ENCODE results near the gene CD1C.
"Not testable (repeated sequence)": the region's sequence is repeated elsewhere in the genome, so short reads cannot be mapped to it uniquely, and the experiment has no call there.

DNA sequence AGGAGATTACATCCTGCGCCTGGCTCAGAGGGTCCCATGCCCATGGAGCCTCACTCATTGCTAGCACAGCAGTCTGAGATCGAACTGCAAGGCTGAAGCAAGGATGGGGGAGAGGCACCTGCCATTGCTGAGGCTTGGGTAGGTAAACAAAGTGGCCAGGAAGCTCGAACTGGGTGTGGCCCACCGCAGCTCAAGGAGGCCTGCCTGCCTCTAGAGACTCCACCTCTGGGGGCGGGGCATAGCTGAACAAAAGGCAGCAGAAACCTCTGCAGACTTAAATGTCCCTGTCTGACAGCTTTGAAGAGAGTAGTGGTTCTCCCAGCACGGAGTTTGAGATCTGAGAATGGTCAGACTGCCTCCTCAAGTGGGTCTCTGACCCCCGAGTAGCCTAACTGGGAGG lies 46.7 kb downstream of the CD1C start:
- TF ChIP-seq, protein P1, sequence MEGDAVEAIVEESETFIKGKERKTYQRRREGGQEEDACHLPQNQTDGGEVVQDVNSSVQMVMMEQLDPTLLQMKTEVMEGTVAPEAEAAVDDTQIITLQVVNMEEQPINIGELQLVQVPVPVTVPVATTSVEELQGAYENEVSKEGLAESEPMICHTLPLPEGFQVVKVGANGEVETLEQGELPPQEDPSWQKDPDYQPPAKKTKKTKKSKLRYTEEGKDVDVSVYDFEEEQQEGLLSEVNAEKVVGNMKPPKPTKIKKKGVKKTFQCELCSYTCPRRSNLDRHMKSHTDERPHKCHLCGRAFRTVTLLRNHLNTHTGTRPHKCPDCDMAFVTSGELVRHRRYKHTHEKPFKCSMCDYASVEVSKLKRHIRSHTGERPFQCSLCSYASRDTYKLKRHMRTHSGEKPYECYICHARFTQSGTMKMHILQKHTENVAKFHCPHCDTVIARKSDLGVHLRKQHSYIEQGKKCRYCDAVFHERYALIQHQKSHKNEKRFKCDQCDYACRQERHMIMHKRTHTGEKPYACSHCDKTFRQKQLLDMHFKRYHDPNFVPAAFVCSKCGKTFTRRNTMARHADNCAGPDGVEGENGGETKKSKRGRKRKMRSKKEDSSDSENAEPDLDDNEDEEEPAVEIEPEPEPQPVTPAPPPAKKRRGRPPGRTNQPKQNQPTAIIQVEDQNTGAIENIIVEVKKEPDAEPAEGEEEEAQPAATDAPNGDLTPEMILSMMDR (IDR thresholded peaks at IDR 0.05; ENCODE audit: low read depth, low read length, missing input control) = not testable (repeated sequence)
- TF ChIP-seq GABPA (IDR thresholded peaks at IDR 0.05 in 1 of 2, conservative IDR thresholded peaks at IDR 0.05 in 1 of 2); YY1 (IDR thresholded peaks at IDR 0.05); FOXA1 (IDR thresholded peaks at IDR 0.05): not testable (repeated sequence)
- TF ChIP-seq, protein P2, sequence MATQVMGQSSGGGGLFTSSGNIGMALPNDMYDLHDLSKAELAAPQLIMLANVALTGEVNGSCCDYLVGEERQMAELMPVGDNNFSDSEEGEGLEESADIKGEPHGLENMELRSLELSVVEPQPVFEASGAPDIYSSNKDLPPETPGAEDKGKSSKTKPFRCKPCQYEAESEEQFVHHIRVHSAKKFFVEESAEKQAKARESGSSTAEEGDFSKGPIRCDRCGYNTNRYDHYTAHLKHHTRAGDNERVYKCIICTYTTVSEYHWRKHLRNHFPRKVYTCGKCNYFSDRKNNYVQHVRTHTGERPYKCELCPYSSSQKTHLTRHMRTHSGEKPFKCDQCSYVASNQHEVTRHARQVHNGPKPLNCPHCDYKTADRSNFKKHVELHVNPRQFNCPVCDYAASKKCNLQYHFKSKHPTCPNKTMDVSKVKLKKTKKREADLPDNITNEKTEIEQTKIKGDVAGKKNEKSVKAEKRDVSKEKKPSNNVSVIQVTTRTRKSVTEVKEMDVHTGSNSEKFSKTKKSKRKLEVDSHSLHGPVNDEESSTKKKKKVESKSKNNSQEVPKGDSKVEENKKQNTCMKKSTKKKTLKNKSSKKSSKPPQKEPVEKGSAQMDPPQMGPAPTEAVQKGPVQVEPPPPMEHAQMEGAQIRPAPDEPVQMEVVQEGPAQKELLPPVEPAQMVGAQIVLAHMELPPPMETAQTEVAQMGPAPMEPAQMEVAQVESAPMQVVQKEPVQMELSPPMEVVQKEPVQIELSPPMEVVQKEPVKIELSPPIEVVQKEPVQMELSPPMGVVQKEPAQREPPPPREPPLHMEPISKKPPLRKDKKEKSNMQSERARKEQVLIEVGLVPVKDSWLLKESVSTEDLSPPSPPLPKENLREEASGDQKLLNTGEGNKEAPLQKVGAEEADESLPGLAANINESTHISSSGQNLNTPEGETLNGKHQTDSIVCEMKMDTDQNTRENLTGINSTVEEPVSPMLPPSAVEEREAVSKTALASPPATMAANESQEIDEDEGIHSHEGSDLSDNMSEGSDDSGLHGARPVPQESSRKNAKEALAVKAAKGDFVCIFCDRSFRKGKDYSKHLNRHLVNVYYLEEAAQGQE (IDR thresholded peaks at IDR 0.05) = not testable (repeated sequence)
- TF ChIP-seq, protein P3, sequence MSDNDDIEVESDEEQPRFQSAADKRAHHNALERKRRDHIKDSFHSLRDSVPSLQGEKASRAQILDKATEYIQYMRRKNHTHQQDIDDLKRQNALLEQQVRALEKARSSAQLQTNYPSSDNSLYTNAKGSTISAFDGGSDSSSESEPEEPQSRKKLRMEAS (IDR thresholded peaks at IDR 0.05) = not testable (repeated sequence)

Data from liver (tissue), 3 donors.